HG03432 (cell line): ENCODE measurements around the gene ZNF253.
A peak's percentile ranks its signal among the peaks of the same experiment; 100 is the strongest.
"Not testable (repeated sequence)": the region's sequence is repeated elsewhere in the genome, so short reads cannot be mapped to it uniquely, and the experiment has no call there.

Experiments
- ATAC-seq: cut with Tn5 transposase; IDR thresholded peaks from one replicate; pipeline ENCODE4 v1.9.1; 2021; ENCODE audit warnings: mild to moderate bottlenecking, moderate library complexity; ENCODE audit not compliant: unreplicated experiment

ZNF253 gene

DNA sequence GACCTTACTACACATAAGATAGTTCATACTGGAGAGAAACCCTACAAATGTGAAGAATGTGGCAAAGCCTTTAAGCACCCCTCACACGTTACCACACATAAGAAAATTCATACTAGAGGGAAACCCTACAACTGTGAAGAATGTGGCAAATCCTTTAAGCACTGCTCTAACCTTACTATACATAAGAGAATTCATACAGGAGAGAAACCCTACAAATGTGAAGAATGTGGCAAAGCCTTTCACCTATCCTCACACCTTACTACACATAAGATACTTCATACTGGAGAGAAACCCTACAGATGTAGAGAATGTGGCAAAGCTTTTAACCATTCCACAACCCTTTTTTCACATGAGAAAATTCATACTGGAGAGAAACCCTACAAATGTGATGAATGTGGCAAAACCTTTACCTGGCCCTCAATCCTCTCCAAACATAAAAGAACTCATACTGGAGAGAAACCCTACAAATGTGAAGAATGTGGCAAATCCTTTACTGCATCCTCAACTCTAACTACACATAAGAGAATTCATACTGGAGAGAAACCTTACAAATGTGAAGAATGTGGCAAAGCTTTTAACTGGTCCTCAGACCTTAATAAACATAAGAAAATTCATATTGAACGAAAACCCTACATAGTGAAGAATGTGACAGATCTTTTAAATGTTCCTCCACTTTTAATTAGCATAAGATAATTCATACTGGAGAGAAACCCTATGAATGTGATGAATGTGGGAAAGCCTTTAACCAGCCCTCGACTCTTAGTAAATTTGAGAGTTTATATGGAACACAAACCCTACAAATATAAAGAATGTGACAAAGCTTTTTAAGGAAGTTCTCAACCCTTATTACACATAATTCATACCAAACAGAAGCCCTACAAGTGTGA is 26.6 kb downstream of the ZNF253 start:
- ATAC-seq = not testable (repeated sequence)

DNA sequence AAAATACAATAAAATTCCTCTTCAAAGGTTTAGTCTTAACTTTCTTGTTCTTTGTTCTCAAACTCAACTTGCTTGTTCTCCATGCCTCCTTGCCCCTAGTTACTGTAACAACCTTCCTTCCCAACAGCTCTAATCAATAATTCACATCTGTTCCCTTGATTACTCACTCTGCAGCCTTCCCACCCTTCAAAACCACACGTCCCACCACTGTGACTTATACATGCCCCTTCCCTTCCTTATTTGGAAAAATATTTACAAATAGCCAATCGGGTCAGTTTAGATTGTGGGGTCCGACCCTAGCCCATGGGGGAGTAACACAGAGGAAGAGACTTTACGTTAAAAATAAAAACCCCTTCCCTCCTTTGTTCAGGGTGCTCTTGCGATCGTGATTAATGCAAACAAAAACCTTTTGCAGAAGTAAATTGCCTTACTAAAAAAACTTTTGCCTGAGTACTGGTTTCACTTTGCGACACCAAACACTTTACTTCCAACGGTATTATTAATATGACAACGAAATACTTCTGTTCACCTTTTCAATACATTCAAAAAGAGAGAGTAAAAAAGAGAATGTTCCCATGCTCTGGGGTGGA is 34.6 kb downstream of the ZNF253 start:
- peak; percentile 10 for ATAC-seq

DNA sequence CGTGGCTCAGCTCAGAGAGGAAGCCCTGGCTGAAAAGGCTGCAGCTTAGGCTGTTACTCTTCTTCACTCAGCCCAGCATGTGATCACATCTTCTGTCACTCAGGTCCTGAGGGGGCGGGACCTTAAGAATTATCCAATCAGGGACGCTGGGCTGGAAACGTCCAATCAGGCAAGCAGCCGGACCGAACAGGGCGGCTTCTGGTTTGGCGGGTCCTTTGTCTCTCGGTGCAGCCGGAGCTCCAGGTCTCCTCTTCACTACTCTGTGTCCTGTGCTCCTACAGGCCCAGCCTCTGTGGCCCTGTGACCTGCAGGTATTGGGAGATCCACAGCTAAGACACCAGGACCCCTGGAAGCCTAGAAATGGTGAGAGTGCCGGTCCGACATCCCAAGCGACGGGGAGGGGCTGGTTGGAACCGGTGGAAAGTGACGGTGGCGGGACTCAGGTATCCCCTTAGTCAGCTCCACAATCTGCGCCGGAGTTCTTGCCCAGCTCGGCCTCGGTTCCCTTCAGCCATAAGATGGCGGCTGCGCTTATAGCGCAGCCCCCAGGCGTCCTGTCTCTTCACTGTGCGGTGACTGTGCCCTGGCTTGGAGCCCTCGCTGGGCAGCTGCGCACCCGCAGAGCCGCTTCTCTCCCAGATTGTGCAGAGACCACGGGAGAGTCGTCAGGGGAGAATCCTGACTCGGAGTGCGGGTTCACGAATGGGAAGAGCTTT is 35.2 kb downstream of the ZNF253 start, which contains the start of gene ZNF93:
TSS of gene ZNF93 (plus strand) at position 218 of the 716 bp plus-strand sequence. CDS start at position 361, 143 bp downstream.
- ATAC-seq = peak; percentile 94

DNA sequence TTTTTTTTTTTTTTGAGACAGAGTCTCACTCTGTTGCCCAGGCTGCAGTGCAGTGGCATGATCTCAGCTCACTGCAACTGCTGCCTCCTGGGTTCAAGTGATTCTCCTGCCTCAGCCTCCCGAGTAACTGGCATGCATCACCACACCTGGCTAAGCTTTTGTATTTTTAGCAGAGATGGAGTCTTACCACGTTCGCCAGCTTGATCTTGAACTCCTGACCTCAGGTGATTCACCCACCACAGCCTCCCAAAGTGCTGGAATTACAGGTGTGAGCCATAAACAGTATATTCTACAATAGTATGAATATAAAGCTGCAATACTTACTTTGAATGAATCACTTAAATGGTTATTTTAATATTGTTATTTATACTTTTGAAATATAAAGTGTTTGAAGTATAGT is 41.9 kb downstream of the ZNF253 start:
- not testable (repeated sequence) for ATAC-seq

DNA sequence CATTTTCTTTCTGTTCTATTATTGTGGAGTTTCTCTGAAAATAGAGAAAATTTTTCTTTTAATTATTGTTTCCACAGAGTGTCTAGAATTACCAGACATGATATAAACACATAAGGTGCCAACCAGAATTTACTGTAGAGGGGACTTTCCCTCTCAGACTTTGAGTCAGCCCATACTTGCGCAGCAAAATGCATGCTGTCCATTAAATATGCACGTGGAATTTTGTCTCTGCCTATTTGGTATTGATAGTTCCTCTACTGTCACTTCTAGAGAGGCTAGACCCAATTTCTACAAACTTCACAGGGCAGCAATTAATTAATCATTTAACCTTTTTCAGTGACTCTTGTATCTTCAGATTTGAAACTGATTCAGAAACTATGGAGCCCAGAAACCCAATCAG is 44.0 kb downstream of the ZNF253 start:
- ATAC-seq = no peak

DNA sequence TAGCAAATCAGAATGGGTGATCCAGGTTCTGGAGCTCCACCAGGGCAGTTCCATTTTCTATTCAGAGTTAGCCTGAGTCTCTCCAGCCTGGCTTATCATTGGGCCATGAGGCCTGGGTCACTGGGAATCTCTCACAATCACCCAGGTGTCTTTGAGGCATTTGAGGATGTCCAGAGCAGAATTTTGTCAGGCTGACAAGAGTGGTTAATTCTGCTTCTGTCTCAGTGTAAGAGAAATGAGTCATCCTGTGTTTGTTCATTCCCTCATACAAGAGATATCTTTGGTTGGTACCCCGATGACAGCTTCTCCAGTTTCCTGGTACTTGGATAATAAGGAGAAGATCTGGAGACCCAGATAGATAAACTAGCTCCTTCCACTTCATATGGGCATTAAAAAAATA is 45.5 kb downstream of the ZNF253 start:
- no peak for ATAC-seq

DNA sequence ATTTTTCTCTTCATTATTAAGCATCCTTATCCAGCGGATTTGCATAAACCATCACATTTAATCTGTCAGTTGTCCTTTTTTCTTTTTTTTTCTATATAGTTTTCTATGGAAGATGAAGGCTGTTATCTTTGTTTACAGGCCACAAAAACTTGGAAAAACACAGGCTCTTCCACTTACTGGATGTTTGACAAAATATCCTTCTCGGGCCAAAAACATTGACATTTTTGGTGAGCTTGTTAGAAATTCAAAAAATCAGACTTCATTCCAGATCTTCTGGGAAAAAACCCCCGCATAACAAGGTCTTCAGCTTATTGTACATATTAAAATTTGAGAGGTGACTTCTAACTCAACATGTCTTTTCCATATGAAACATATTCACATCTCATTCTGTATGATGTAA is 48.9 kb downstream of the ZNF253 start:
- ATAC-seq = no peak

DNA sequence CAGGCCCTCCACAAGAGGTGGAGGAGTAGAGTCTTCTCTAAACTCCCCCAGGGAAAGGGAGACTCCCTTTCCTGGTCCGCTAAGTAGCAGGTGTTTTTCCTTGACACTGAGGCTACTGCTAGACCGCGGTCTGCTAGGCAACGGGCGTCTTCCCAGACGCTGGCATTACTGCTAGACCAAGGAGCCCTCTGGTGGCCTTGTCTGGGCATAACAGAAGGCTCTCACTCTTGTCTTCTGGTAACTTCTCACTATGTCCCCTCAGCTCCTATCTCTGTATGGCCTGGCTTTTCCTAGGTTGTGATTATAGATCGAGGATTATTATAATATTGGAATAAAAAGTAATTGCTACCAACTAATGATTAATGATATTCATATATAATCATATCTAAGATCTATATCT is 64.7 kb downstream of the ZNF253 start:
- ATAC-seq = not testable (repeated sequence)

DNA sequence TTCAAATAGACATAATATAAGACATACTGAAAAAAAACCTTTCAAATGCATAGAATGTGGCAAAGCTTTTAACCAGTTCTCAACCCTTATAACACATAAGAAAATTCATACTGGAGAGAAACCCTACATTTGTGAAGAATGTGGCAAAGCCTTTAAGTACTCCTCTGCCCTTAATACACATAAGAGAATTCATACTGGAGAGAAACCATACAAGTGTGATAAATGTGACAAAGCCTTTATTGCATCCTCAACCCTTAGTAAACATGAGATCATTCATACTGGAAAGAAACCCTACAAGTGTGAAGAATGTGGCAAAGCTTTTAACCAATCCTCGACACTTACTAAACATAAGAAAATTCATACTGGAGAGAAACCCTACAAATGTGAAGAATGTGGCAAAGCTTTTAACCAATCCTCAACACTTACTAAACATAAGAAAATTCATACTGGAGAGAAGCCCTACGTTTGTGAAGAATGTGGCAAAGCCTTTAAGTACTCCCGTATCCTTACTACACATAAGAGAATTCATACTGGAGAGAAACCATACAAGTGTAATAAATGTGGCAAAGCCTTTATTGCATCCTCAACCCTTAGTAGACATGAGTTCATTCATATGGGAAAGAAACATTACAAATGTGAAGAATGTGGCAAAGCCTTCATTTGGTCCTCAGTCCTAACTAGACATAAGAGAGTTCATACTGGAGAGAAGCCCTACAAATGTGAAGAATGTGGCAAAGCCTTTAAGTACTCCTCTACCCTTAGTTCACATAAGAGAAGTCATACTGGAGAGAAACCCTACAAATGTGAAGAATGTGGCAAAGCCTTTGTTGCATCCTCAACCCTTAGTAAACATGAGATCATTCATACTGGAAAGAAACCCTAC is 68.0 kb downstream of the ZNF253 start:
- not testable (repeated sequence) for ATAC-seq

DNA sequence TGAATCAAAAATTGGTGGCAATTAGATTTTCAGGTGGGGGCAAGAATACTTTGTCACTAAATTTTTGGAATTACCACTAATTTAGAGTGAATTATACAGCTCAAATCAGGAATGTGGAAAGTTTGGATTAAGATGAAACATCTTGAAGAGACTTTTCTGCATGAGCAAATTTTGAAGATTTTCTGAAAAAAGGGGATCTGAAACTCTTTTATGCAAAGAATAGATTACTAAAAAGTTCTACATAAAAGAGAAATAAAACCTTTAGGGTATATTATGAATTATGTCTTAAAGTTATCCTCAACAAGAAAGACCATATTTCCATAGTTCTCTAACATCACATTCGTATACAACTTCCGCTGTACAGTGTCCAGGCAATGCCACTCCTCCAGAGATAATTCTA is 71.7 kb downstream of the ZNF253 start:
- ATAC-seq = no peak

DNA sequence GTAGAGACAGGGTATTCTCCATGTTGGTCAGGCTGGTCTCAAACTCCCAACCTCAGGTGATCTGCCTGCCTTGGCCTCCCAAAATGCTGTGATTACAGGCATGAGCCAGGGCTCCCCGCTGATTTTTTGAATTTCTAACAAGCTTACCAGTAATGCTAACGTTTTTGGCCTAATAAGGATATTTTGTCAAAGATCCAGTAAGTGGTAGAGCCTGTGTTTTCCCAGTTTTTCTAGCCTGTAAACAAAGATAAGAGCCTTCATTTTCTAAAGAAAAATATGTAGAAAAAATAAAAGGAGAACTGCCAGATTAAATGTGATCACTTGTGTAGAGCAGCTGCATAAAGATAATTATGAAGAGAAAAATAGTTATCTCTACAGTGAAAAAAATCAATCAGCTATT is 72.8 kb downstream of the ZNF253 start:
- no peak for ATAC-seq

DNA sequence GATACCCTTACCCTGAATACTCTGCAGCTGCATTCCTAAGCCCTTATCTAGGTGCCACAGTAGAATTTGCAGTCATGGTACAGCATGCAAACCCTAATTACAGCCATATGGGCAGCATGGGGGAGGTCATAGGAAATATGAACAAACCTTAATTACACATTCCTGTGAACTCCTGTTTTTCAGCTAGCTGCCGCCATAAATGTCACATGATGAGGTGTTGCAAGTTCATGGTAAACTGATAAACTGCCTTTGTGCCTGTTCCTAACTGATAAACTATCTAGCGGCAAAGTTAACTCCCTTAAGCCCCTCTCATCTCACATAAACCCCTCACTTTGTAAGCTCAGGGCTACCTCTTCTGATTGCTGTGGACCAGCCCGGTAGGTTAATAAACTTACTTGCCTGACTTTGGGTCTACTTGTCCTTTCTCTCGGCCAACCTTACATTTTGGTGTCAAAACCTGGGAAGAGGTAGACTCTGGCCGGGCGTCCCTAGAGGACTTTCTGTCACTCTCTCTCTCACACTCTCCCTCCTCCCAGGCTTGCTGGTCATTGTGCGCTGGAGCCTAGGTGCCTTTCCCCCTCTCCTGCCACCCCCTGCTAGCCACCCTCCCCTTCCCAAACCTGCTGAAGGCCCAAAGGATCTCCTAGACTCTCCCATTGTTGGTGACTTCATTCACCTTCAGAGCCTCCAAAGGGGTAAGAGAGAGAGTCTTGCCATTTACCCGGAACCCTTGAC is 78.3 kb downstream of the ZNF253 start:
- no peak for ATAC-seq
